Chondrocyte (in vitro differentiated cells): ENCODE data around the gene SUSD5. TPM values are rescaled to one million over a fixed set of nuclear protein-coding genes. Genes with fewer than 3 reads are reported as not detected.

Source experiments
- DNase-seq: peaks from one replicate; pipeline ENCODE4 v3.0.0; 2021; ENCODE audit warnings: mixed read lengths, low spot score
- H3K27ac Mint-ChIP-seq: one replicate; pipeline ENCODE4 v1.8.0; 2021; ENCODE audit warnings: mild to moderate bottlenecking, moderate library complexity, mixed read lengths; ENCODE audit not compliant: unreplicated experiment
- H3K27me3 Mint-ChIP-seq: 2 replicates; pipeline ENCODE4 v1.8.0; 2021; ENCODE audit warnings: low read depth, mixed read lengths
- H3K36me3 Mint-ChIP-seq: 2 replicates; pipeline ENCODE4 v1.8.0; 2021; ENCODE audit warnings: low read depth, mixed read lengths
- H3K4me1 Mint-ChIP-seq: 2 replicates; pipeline ENCODE4 v1.8.0; 2021; ENCODE audit warnings: low read depth, mild to moderate bottlenecking, mixed read lengths
- H3K4me3 Mint-ChIP-seq: one replicate; pipeline ENCODE4 v1.8.0; 2021; ENCODE audit warnings: mild to moderate bottlenecking, moderate library complexity, mixed read lengths; ENCODE audit not compliant: unreplicated experiment
- H3K9me3 Mint-ChIP-seq: 2 replicates; pipeline ENCODE4 v1.8.0; 2021; ENCODE audit warnings: low read depth, mixed read lengths
- total RNA-seq: library from RNA; stranded (reverse); gene quantifications from 3 replicates; pipeline ENCODE4 v1.2.1, GENCODE V29; 2021
- TF ChIP-seq, protein P1 (sequence below): fragments of 200-600 bp; sonication (generic); IDR thresholded peaks from 2 replicates; pipeline ENCODE4 v1.5.0; 2021; ENCODE audit warnings: antibody characterized with exemption, mild to moderate bottlenecking, moderate library complexity

The SUSD5 gene
- total RNA-seq, 1 donor from 2014 or later: 55.6 TPM

DNA sequence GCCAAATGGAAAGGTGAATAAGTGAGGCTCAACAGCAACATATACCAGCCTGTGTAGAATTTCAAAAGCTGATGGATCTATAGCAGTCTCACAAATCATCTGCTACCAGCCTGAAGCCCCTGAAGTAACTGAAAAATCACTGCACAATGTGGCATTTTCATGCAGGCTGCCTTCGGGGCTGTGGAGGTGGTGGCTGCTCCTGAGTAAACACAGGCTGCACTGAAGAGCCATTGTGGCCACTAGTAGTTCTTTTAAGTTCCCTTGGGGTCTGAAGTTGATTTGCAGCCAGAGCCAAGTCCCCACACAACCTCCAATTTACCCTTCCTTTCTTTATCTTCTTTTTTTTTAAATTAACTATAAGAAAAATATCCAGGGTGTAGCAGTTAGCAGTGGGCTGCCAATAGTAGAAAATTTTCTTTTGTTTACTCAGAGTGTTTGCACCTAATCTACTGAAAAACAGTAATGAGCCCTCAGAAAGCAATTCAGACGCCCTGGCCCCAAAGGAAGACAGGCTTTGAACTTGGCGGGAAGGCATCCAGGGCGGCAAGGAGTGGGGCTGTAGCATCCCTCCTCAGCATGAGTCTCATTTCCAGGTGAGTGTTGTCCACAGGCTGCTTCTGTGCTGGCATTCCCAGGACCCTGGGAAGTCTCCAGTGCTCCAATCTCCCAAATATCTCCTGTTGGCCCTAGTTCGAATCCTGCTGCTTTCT, 13.3 kb upstream of the SUSD5 start:
- no peaks in the 10 kb centered on the region for H3K27me3 Mint-ChIP-seq
- no peaks in the 10 kb centered on the region for H3K4me1 Mint-ChIP-seq
- no peak overlapping the region for H3K4me3 Mint-ChIP-seq
- no peak overlapping the region for H3K27ac Mint-ChIP-seq
- DNase-seq: no peak
- TF ChIP-seq, protein P1, sequence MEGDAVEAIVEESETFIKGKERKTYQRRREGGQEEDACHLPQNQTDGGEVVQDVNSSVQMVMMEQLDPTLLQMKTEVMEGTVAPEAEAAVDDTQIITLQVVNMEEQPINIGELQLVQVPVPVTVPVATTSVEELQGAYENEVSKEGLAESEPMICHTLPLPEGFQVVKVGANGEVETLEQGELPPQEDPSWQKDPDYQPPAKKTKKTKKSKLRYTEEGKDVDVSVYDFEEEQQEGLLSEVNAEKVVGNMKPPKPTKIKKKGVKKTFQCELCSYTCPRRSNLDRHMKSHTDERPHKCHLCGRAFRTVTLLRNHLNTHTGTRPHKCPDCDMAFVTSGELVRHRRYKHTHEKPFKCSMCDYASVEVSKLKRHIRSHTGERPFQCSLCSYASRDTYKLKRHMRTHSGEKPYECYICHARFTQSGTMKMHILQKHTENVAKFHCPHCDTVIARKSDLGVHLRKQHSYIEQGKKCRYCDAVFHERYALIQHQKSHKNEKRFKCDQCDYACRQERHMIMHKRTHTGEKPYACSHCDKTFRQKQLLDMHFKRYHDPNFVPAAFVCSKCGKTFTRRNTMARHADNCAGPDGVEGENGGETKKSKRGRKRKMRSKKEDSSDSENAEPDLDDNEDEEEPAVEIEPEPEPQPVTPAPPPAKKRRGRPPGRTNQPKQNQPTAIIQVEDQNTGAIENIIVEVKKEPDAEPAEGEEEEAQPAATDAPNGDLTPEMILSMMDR: no peak
- H3K9me3 Mint-ChIP-seq: peaks cover 4% of the 10 kb centered on the region
- no peaks in the 10 kb centered on the region for H3K36me3 Mint-ChIP-seq

GRCh38 chr3:33229947-33230346, 11.3 kb upstream of the SUSD5 start:
- Mint-ChIP-seq H3K4me3 (no peak overlapping the region), H3K36me3 (no peaks in the 10 kb centered on the region), H3K9me3 (peaks cover 4% of the 10 kb centered on the region), H3K27ac (no peak overlapping the region), H3K27me3 (no peaks in the 10 kb centered on the region), H3K4me1 (no peaks in the 10 kb centered on the region)
- DNase-seq: no peak
- TF ChIP-seq, protein P1: no peak

DNA sequence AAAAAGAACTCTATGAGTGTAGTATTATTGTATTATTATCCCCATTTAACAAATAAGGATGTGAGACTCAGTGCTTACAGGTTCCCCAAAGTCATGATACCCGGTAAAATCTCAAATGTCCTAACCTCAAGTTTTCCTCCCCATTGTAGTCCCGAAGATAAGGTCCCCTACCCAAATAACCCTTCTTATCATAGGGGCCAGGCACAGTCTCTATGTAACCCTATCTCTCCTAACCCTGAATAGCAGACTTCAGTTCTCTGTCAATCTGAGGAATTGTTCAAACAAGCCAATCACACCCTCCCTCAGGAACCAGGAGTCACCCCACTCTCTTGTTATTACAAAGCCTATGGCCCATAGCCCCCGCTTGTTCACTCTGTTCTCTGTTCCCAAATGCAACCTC, 10.5 kb upstream of the SUSD5 start:
- Mint-ChIP-seq H3K9me3 (peaks cover 4% of the 10 kb centered on the region), H3K36me3 (no peaks in the 10 kb centered on the region), H3K27ac (no peak overlapping the region), H3K27me3 (no peaks in the 10 kb centered on the region), H3K4me1 (no peaks in the 10 kb centered on the region), H3K4me3 (no peak overlapping the region)
- TF ChIP-seq, protein P1: no peak
- DNase-seq: no peak

- DNase-seq: no peak
- Mint-ChIP-seq H3K27ac (no peak overlapping the region), H3K36me3 (no peaks in the 10 kb centered on the region), H3K27me3 (no peaks in the 10 kb centered on the region), H3K9me3 (no peaks in the 10 kb centered on the region), H3K4me3 (no peak overlapping the region), H3K4me1 (peaks cover 25% of the 10 kb centered on the region)
- TF ChIP-seq, protein P1: no peak
These were observed 2.6 kb upstream of the SUSD5 start for GRCh38 chr3:33221241-33221640.

GRCh38 chr3:33219175-33219487, 521 bp upstream of the SUSD5 start:
- peak overlapping the region; percentile 82 for H3K4me3 Mint-ChIP-seq
- no peaks in the 10 kb centered on the region for H3K27me3 Mint-ChIP-seq
- H3K36me3 Mint-ChIP-seq: peaks cover 1% of the 10 kb centered on the region
- no peak overlapping the region for H3K27ac Mint-ChIP-seq
- peaks cover 37% of the 10 kb centered on the region for H3K4me1 Mint-ChIP-seq
- no peaks in the 10 kb centered on the region for H3K9me3 Mint-ChIP-seq
- TF ChIP-seq, protein P1: no peak
- DNase-seq: no peak
